GM12892 (cell line): ENCODE data around the gene TANK.

Experiments
- POLR2AphosphoS5 ChIP-seq: IDR thresholded peaks from 2 replicates; pipeline ENCODE4 v1.6.1; 2011; ENCODE audit warnings: low read depth, low read length, control low read depth
- TAF1 ChIP-seq: IDR thresholded peaks from 2 replicates; pipeline ENCODE4 v1.6.1; 2011; ENCODE audit warnings: low read depth, mild to moderate bottlenecking, control low read depth, low read length, borderline replicate concordance

DNA sequence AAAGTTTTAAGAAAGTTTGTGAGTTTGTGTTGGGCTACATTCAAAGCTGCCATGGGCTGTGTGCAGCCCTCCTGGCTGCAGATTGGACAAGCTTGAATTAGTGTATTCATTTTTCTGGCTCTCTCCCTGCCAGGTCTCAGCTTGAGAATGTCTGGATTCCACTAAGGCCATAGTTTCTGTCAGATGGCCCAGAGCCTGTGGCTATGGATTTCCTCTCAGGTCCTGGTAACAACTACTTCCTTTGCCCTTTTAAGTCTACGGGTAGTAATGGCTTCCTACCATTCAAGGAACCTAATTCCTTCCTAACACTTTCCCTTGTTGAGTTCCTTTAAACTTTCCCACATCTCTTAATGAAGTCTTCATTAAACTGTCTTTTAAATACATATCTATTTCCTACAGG is 123.7 kb downstream of the TANK start:
- TF ChIP-seq POLR2AphosphoS5 = no peak
- no peak for TF ChIP-seq TAF1
